GM12878 (cell line): ENCODE measurements around the gene PLCG1. TPM values are rescaled to one million over a fixed set of nuclear protein-coding genes. Genes with fewer than 3 reads are reported as not detected.

Experiments used
- ATAC-seq: fragments of 200-7000 bp; cut with Tn5 transposase; 3 replicates; pipeline ENCODE4 v1.9.1; 2020; ENCODE audit warnings: mild to moderate bottlenecking, moderate library complexity
- BruUV-seq: library from RNA; stranded (reverse); fragments of 400-500 nt; replicated peaks from 2 replicates; lab custom pipeline; 2021; lab: Mats Ljungman, UMichigan
- CTCF ChIA-PET: fragments of 300-600 bp; sonication (Branson Sonifier 250); formaldehyde crosslinking; extraction: SDS; loops from one replicate; lab custom pipeline; 2021; ENCODE audit warnings: inconsistent platforms; lab: Yijun Ruan, JAX
- POLR2A ChIA-PET: fragments of 350-600 bp; formaldehyde crosslinking; extraction: SDS; loops from one replicate; lab custom pipeline; 2021; ENCODE audit warnings: inconsistent platforms; lab: Charles Lee
- RAD21 ChIA-PET: fragments of 300-600 bp; sonication (Branson Sonifier 250); formaldehyde crosslinking; loops from one replicate; lab custom pipeline; 2023; ENCODE audit warnings: antibody characterized with exemption; ENCODE audit not compliant: unreplicated experiment; lab: Charles Lee
- SMC1A ChIA-PET: fragments of 300-600 bp; sonication (Branson Sonifier 250); formaldehyde crosslinking; loops from one replicate; lab custom pipeline; 2023; ENCODE audit not compliant: unreplicated experiment, uncharacterized antibody; lab: Charles Lee
- DNase-seq: peaks from one replicate; pipeline ENCODE4 v3.0.0-alpha.2; 2011; ENCODE audit warnings: low read depth, low spot score
- FAIRE-seq: peaks from 3 replicates; lab custom pipeline; 2011; peaks lifted over from hg19 to GRCh38; lab: Jason Lieb, UNC
- H2AFZ ChIP-seq: 2 replicates; pipeline ENCODE4 v1.6.0; 2011; ENCODE audit warnings: low read depth, low read length, control low read depth; ENCODE audit not compliant: control insufficient read depth
- H3K27ac ChIP-seq: 2 replicates; pipeline ENCODE4 v1.5.1; 2011; ENCODE audit warnings: control low read depth; ENCODE audit not compliant: control insufficient read depth, insufficient read depth
- H3K27me3 ChIP-seq, 2 experiments: replicated peaks in 1 of 2; 2 replicates each; pipeline versions ENCODE4 v1.6.0 to v1.6.1; 2011; ENCODE audit warnings: low read length in 1 of 2; ENCODE audit not compliant: control insufficient read depth in 2 of 2, insufficient read depth in 2 of 2
- H3K36me3 ChIP-seq, 2 experiments: 2 replicates each; pipeline ENCODE4 v1.5.1; 2011; ENCODE audit warnings: low read length in 1 of 2; ENCODE audit not compliant: control insufficient read depth in 2 of 2, insufficient read depth in 2 of 2
- H3K4me1 ChIP-seq: 2 replicates; pipeline ENCODE4 v1.6.1; 2011; ENCODE audit warnings: mild to moderate bottlenecking, low read length, moderate library complexity, mixed read lengths; ENCODE audit not compliant: control insufficient read depth, insufficient read depth
- H3K4me2 ChIP-seq: 2 replicates; pipeline ENCODE4 v1.6.0; 2011; ENCODE audit warnings: control low read depth; ENCODE audit not compliant: control insufficient read depth, insufficient read depth
- H3K4me3 ChIP-seq: fragments of 200-600 bp; sonication (generic); 2 replicates; pipeline ENCODE4 v1.5.1; 2016
- H3K79me2 ChIP-seq: 2 replicates; pipeline ENCODE4 v1.6.0; 2011; ENCODE audit warnings: low read length; ENCODE audit not compliant: control insufficient read depth, insufficient read depth
- H3K9ac ChIP-seq: 2 replicates; pipeline ENCODE4 v1.8.0; 2011; ENCODE audit warnings: low read length, control low read depth, mixed read lengths; ENCODE audit not compliant: control insufficient read depth, insufficient read depth
- H3K9me3 ChIP-seq: replicated peaks from 3 replicates; pipeline ENCODE4 v1.5.1; 2011; ENCODE audit warnings: mild to moderate bottlenecking, low read length; ENCODE audit not compliant: control insufficient read depth, insufficient read depth
- H4K20me1 ChIP-seq: 2 replicates; pipeline ENCODE4 v1.6.0; 2011; ENCODE audit not compliant: control insufficient read depth, insufficient read depth
- BRCA1 ChIP-seq: IDR thresholded peaks from 2 replicates; pipeline ENCODE4 v1.6.1; 2011; ENCODE audit warnings: low read depth, low read length, improper control_type of control experiment
- CBX3 ChIP-seq: fragments of 200-600 bp; sonication (generic); IDR thresholded peaks from 2 replicates; pipeline ENCODE4 v1.6.1; 2016; ENCODE audit warnings: low read depth, borderline replicate concordance
- NFIC ChIP-seq: IDR thresholded peaks from 2 replicates; pipeline ENCODE4 v1.6.1; 2012; ENCODE audit warnings: low read depth, mild to moderate bottlenecking, inconsistent platforms, low read length, moderate library complexity
- NRF1 ChIP-seq: conservative IDR thresholded peaks from 2 replicates; pipeline ENCODE4 v1.6.1; 2011; ENCODE audit warnings: mild to moderate bottlenecking, low read depth, low read length, improper control_type of control experiment
- PAX5 ChIP-seq: IDR thresholded peaks from 2 replicates; pipeline ENCODE4 v1.6.1; 2011; ENCODE audit warnings: low read depth, low read length, borderline replicate concordance
- PBX3 ChIP-seq: IDR thresholded peaks from 2 replicates; pipeline ENCODE4 v1.6.1; 2011; ENCODE audit warnings: mild to moderate bottlenecking, low read depth, low read length, moderate library complexity; ENCODE audit not compliant: insufficient replicate concordance
- POLR2AphosphoS2 ChIP-seq: IDR thresholded peaks from 2 replicates; pipeline ENCODE4 v1.6.1; 2011; ENCODE audit warnings: low read depth, mild to moderate bottlenecking, low read length, improper control_type of control experiment, moderate library complexity
- POLR2AphosphoS5 ChIP-seq: IDR thresholded peaks from 2 replicates; pipeline ENCODE4 v1.6.1; 2011; ENCODE audit warnings: mild to moderate bottlenecking, low read length, inconsistent platforms
- RCOR1 ChIP-seq: conservative IDR thresholded peaks from 2 replicates; pipeline ENCODE4 v1.6.1; 2012; ENCODE audit warnings: low read depth, low read length, improper control_type of control experiment
- RELA ChIP-seq: fragments of 450-650 bp; IDR thresholded peaks from 2 replicates; pipeline ENCODE4 v1.8.0; 2014; ENCODE audit warnings: borderline replicate concordance; ENCODE audit not compliant: partially characterized antibody
- RELB ChIP-seq: fragments of 450-650 bp; IDR thresholded peaks from 2 replicates; pipeline ENCODE4 v1.6.1; 2017; ENCODE audit warnings: low read depth, mild to moderate bottlenecking, moderate library complexity
- RFX5 ChIP-seq: IDR thresholded peaks from 2 replicates; pipeline ENCODE4 v1.6.1; 2011; ENCODE audit warnings: low read depth, low read length, improper control_type of control experiment
- SPI1 ChIP-seq: IDR thresholded peaks from 2 replicates; pipeline ENCODE4 v1.6.1; 2011; ENCODE audit warnings: low read depth, mild to moderate bottlenecking, low read length, moderate library complexity, borderline replicate concordance; ENCODE audit not compliant: insufficient read depth
- WGBS: methylation state at CpG from one replicate; pipeline ENCODE4 v1.1.6; 2016; ENCODE audit warnings: low lambda C conversion rate; ENCODE audit not compliant: insufficient replicate concordance, insufficient coverage; ENCODE audit errors: missing lambda C conversion rate; 5-methylcytosine and 5-hydroxymethylcytosine counted together
- in situ Hi-C: fragments of 300-500 bp; cut with MboI; formaldehyde crosslinking; loops from 9 replicates; pipeline ENCODE4 v1.14.3; 2018; ENCODE audit warnings: mixed read lengths
- intact Hi-C: fragments of 100-400 bp; cut with micrococcal nuclease; formaldehyde crosslinking; loops from one replicate; pipeline ENCODE4 v1.14.2; 2022; ENCODE audit not compliant: unreplicated experiment
- polyA plus RNA-seq, 11 experiments: library from polyadenylated mRNA; depleted of rRNA in 4 of 11; unstranded in 6 of 11; stranded (reverse) in 5 of 11; fragments of >200 nt; fragmentation: Nextera tagmentation in 4 of 11; fragmentation: Illumina TruSeq in 1 of 11; extraction: Ambion mirVana in 4 of 11; extraction: Trizol in 1 of 11; gene quantifications; 1 replicate in 1 of 11; 2 replicates in 10 of 11; pipeline versions ENCODE4 v1.2.1 to v1.2.3, GENCODE V29; 2011 to 2016; ENCODE audit warnings: inconsistent platforms in 2 of 11, missing spikeins in 2 of 11, low read depth in 1 of 11
- total RNA-seq, 4 experiments: library from RNA; depleted of rRNA in 3 of 4; stranded (reverse); fragments of >200 nt in 3 of 4; fragmentation: Illumina TruSeq in 1 of 4; extraction: Trizol in 1 of 4; gene quantifications; 2 replicates each; pipeline versions ENCODE4 v1.2.1 to v1.2.3, GENCODE V29; 2013 to 2021

The PLCG1 gene
- total and polyA plus RNA-seq, 10 of the 15 experiments (the other 5 are each of a cell fraction or from before 2014, with no cell fraction given): 2.6 to 114 (median 45.3) TPM

DNA sequence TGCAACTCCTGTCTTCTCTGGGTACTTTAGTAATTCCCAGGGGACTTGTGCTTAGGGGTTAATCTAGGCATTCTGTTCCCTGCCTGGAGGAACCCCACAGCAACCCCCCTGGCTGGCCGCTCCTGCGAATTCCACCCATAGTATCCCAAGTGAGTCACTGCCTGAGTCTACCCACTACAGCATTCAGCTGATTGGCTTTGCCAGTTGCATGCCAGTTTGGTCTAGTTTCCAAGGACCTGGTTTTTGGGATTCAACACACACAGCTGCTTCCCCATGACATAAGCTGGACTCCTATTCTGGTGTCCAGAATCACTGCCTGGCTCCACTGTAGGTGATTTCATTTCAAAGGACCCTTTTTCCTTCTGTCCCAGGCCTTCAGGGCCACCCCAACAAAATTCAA, 40.3 kb downstream of the PLCG1 start (continued):
- TF ChIP-seq RCOR1 (no peak), POLR2AphosphoS5 (no peak), RELB (no peak), POLR2AphosphoS2 (no peak), PAX5 (no peak)

- no peak for ATAC-seq
- Histone ChIP-seq H2AFZ (no peak overlapping the region), H3K36me3 (peaks cover 12 to 27% of the 10 kb centered on the region in 2 experiments; a peak in 3 of 4 replicates), H3K27me3 (no peaks in the 10 kb centered on the region), H3K79me2 (no peaks in the 10 kb centered on the region), H3K4me2 (no peak overlapping the region), H3K4me1 (no peaks in the 10 kb centered on the region), H4K20me1 (no peaks in the 10 kb centered on the region), H3K9ac (no peak overlapping the region), H3K9me3 (no peaks in the 10 kb centered on the region), H3K4me3 (no peak overlapping the region), H3K27ac (no peak overlapping the region)
- ChIA-PET SMC1A (no interaction called here), CTCF (interaction anchor here (4.4 kb wide), 1 partner anchor 44 kb away, joined by 17 read pairs; no protein-coding TSS in a partner anchor), POLR2A (no interaction called here), RAD21 (no interaction called here)
- in situ Hi-C loops: no loop called here
- WGBS: 64% methylated on average over 6 of the region's 6 CpGs
- BruUV-seq: no TSS peak
- DNase-seq: no peak
- TF ChIP-seq RFX5 (no peak), CBX3 (no peak), RELA (no peak), BRCA1 (no peak), NRF1 (no peak), SPI1 (no peak), PBX3 (no peak), NFIC (no peak), RELB (no peak)
- intact Hi-C loops: no loop called here
- FAIRE-seq: no peak
Observed at GRCh38 chr20:41178495-41178894, 41.2 kb downstream of the PLCG1 start.
